Measurements from ENCODE around the gene ATXN1. TPM values are rescaled to one million over a fixed set of nuclear protein-coding genes. Genes with fewer than 3 reads are reported as not detected.
"Not testable (repeated sequence)": the region's sequence is repeated elsewhere in the genome, so short reads cannot be mapped to it uniquely, and the experiment has no call there.

Gene ATXN1
- total RNA-seq, 2 donors from 2014 or later: 56.4 to 103 TPM

GRCh38 chr6:16409531-16410441, 351.5 kb downstream of the ATXN1 start:
- DNase-seq (ENCODE audit: low spot score) (no peak), ATAC-seq (peak in 1 of 2 donors; percentile 53)
- H3K27me3 Mint-ChIP-seq: no peaks in the 10 kb centered on the region
- H3K9me3 Mint-ChIP-seq: no peaks in the 10 kb centered on the region
- no peaks in the 10 kb centered on the region for H3K36me3 Mint-ChIP-seq
- H3K4me3 Mint-ChIP-seq: no peak overlapping the region
- peaks cover 24 to 34% of the 10 kb centered on the region in 2 donors for H3K4me1 Mint-ChIP-seq (ENCODE audit: low read depth in 2 of 2)
- no peak overlapping the region for H3K27ac Mint-ChIP-seq

- Mint-ChIP-seq H3K4me1 (ENCODE audit: low read depth in 2 of 2) (peaks cover 24 to 34% of the 10 kb centered on the region in 2 donors), H3K27ac (no peak overlapping the region), H3K9me3 (no peaks in the 10 kb centered on the region), H3K36me3 (peaks cover 2% of the 10 kb centered on the region), H3K27me3 (no peaks in the 10 kb centered on the region), H3K4me3 (no peak overlapping the region)
- DNase-seq (ENCODE audit: low spot score) (no peak), ATAC-seq (no peak)
These were observed 352.5 kb downstream of the ATXN1 start for GRCh38 chr6:16408766-16409165.

- H3K36me3 Mint-ChIP-seq: peaks cover 5% of the 10 kb centered on the region
- no peak overlapping the region for H3K4me3 Mint-ChIP-seq
- no peaks in the 10 kb centered on the region for H3K27me3 Mint-ChIP-seq
- DNase-seq (ENCODE audit: low spot score) (no peak), ATAC-seq (no peak)
- no peak overlapping the region for H3K27ac Mint-ChIP-seq
- peaks cover 26 to 32% of the 10 kb centered on the region in 2 donors for H3K4me1 Mint-ChIP-seq (ENCODE audit: low read depth in 2 of 2)
- no peaks in the 10 kb centered on the region for H3K9me3 Mint-ChIP-seq
These were observed 354.3 kb downstream of the ATXN1 start for GRCh38 chr6:16406966-16407365.

GRCh38 chr6:16406538-16406937, 354.7 kb downstream of the ATXN1 start:
- DNase-seq (ENCODE audit: low spot score); H3K27me3 Mint-ChIP-seq; H3K9me3 Mint-ChIP-seq; H3K27ac Mint-ChIP-seq; H3K4me3 Mint-ChIP-seq; H3K36me3 Mint-ChIP-seq; ATAC-seq: not testable (repeated sequence)
- peaks cover 29 to 37% of the 10 kb centered on the region in 2 donors for H3K4me1 Mint-ChIP-seq (ENCODE audit: low read depth in 2 of 2)

- ATAC-seq (no peak), DNase-seq (ENCODE audit: low spot score) (no peak)
- Mint-ChIP-seq H3K27me3 (no peaks in the 10 kb centered on the region), H3K4me3 (no peak overlapping the region), H3K36me3 (peaks cover 5% of the 10 kb centered on the region), H3K27ac (peak overlapping the region; percentile 7 to 79), H3K9me3 (no peaks in the 10 kb centered on the region), H3K4me1 (ENCODE audit: low read depth in 2 of 2) (peaks cover 29 to 37% of the 10 kb centered on the region in 2 donors)
These were observed 355.9 kb downstream of the ATXN1 start for GRCh38 chr6:16405375-16405774.

GRCh38 chr6:16404456-16404855, 356.8 kb downstream of the ATXN1 start:
- Mint-ChIP-seq H3K36me3 (peaks cover 5% of the 10 kb centered on the region), H3K4me1 (ENCODE audit: low read depth in 2 of 2) (peaks cover 21 to 32% of the 10 kb centered on the region in 2 donors)

GRCh38 chr6:16403831-16404230, 357.4 kb downstream of the ATXN1 start:
- H3K27me3 Mint-ChIP-seq: no peaks in the 10 kb centered on the region
- ATAC-seq (peak in 1 of 2 donors; percentile 44), DNase-seq (ENCODE audit: low spot score) (no peak)
- H3K4me1 Mint-ChIP-seq (ENCODE audit: low read depth in 2 of 2): peaks cover 21 to 31% of the 10 kb centered on the region in 2 donors
- peak overlapping the region; percentile 14 for H3K4me3 Mint-ChIP-seq
- no peaks in the 10 kb centered on the region for H3K9me3 Mint-ChIP-seq
- H3K36me3 Mint-ChIP-seq: peaks cover 5% of the 10 kb centered on the region
- peak overlapping the region; percentile 7 to 59 for H3K27ac Mint-ChIP-seq

More at GRCh38 chr6:16404456-16404855, 356.8 kb downstream of the ATXN1 start:
- DNase-seq (ENCODE audit: low spot score): no peak
- Mint-ChIP-seq H3K27me3 (no peaks in the 10 kb centered on the region), H3K27ac (peak overlapping the region; percentile 7 to 79), H3K9me3 (no peaks in the 10 kb centered on the region), H3K4me3 (peak overlapping the region; percentile 38)
- peak in 1 of 2 donors; percentile 43 for ATAC-seq

GRCh38 chr6:16402581-16402900, 358.7 kb downstream of the ATXN1 start:
- no peaks in the 10 kb centered on the region for H3K9me3 Mint-ChIP-seq
- H3K4me1 Mint-ChIP-seq (ENCODE audit: low read depth in 2 of 2): peaks cover 21 to 37% of the 10 kb centered on the region in 2 donors
- no peak overlapping the region for H3K4me3 Mint-ChIP-seq
- H3K27ac Mint-ChIP-seq: no peak overlapping the region
- no peak for ATAC-seq
- peaks cover 5% of the 10 kb centered on the region for H3K36me3 Mint-ChIP-seq
- no peak for DNase-seq (ENCODE audit: low spot score)
- no peaks in the 10 kb centered on the region for H3K27me3 Mint-ChIP-seq

GRCh38 chr6:16400248-16400760, 361.0 kb downstream of the ATXN1 start:
- ATAC-seq (no peak), DNase-seq (ENCODE audit: low spot score) (no peak)
- no peak overlapping the region for H3K4me3 Mint-ChIP-seq
- no peaks in the 10 kb centered on the region for H3K9me3 Mint-ChIP-seq
- no peaks in the 10 kb centered on the region for H3K27me3 Mint-ChIP-seq
- H3K4me1 Mint-ChIP-seq (ENCODE audit: low read depth in 2 of 2): peaks cover 21 to 31% of the 10 kb centered on the region in 2 donors
- H3K36me3 Mint-ChIP-seq: peaks cover 5% of the 10 kb centered on the region
- H3K27ac Mint-ChIP-seq: peak overlapping the region in 1 of 2 donors; percentile 24

- no peaks in the 10 kb centered on the region for H3K9me3 Mint-ChIP-seq
- H3K4me3 Mint-ChIP-seq: no peak overlapping the region
- DNase-seq (ENCODE audit: low spot score): no peak
- peaks cover 15 to 25% of the 10 kb centered on the region in 2 donors for H3K4me1 Mint-ChIP-seq (ENCODE audit: low read depth in 2 of 2)
- no peak for ATAC-seq
- peak overlapping the region in 1 of 2 donors; percentile 24 for H3K27ac Mint-ChIP-seq
- H3K36me3 Mint-ChIP-seq: peaks cover 5% of the 10 kb centered on the region
- H3K27me3 Mint-ChIP-seq: no peaks in the 10 kb centered on the region
These were observed 361.6 kb downstream of the ATXN1 start for GRCh38 chr6:16399695-16400094.

GRCh38 chr6:16399158-16399557, 362.1 kb downstream of the ATXN1 start:
- H3K27ac Mint-ChIP-seq: no peak overlapping the region
- ATAC-seq: no peak
- no peak for DNase-seq (ENCODE audit: low spot score)
- no peaks in the 10 kb centered on the region for H3K9me3 Mint-ChIP-seq
- H3K36me3 Mint-ChIP-seq: peaks cover 5% of the 10 kb centered on the region
- peaks cover 12 to 21% of the 10 kb centered on the region in 2 donors for H3K4me1 Mint-ChIP-seq (ENCODE audit: low read depth in 2 of 2)
- no peak overlapping the region for H3K4me3 Mint-ChIP-seq
- H3K27me3 Mint-ChIP-seq: no peaks in the 10 kb centered on the region

- ATAC-seq: no peak
- Mint-ChIP-seq H3K27ac (no peak overlapping the region), H3K4me1 (ENCODE audit: low read depth in 2 of 2) (peaks cover 8 to 15% of the 10 kb centered on the region in 2 donors), H3K36me3 (peaks cover 2% of the 10 kb centered on the region), H3K27me3 (no peaks in the 10 kb centered on the region), H3K4me3 (no peak overlapping the region), H3K9me3 (no peaks in the 10 kb centered on the region)
- no peak for DNase-seq (ENCODE audit: low spot score)
These were observed 362.7 kb downstream of the ATXN1 start for GRCh38 chr6:16398587-16398986.

- Mint-ChIP-seq H3K27me3 (no peaks in the 10 kb centered on the region), H3K27ac (no peak overlapping the region), H3K36me3 (no peaks in the 10 kb centered on the region), H3K9me3 (no peaks in the 10 kb centered on the region), H3K4me3 (no peak overlapping the region), H3K4me1 (ENCODE audit: low read depth in 2 of 2) (peaks cover 6 to 12% of the 10 kb centered on the region in 2 donors)
- ATAC-seq (no peak), DNase-seq (ENCODE audit: low spot score) (no peak)
These were observed 363.6 kb downstream of the ATXN1 start for GRCh38 chr6:16397623-16398022.

Measured in natural killer cell treated with Interleukin-12 subunit alpha and Interleukin-12 subunit beta and Interleukin-15 and Interleukin-18, amount 100 ng/mL, for 72 hours (primary cell).